Amniotic epithelial cell (primary cell): ENCODE data around the gene TTLL5.

Experiments
- DNase-seq: peaks from one replicate; pipeline ENCODE4 v3.0.0-alpha.2; 2010; ENCODE audit warnings: low read depth

TTLL5 gene

GRCh38 chr14:75832621-75833297 lies 171.7 kb downstream of the TTLL5 start:
- DNase-seq: peak; percentile 75

- DNase-seq: no peak
These were observed 172.4 kb downstream of the TTLL5 start for GRCh38 chr14:75833326-75834020.

GRCh38 chr14:75835156-75835725 lies 174.2 kb downstream of the TTLL5 start:
- DNase-seq: peak; percentile 36

DNA sequence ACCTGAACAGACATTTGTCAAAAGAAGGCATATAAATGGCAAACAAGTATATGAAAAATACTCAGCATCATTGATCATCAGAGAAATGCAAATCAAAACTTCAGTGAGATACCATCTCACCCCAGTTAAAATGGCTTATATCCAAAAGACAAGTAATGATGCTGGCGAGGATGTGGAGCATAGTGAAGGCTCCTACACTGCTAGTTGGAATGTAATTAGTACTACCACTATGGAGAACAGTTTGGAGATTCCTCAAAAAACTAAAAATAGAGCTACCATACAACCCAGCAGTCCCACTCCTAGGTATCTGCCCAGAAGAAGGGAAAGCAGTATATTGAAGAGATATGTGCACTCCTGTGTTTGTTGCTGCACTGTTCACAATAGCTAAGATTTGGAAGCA lies 174.7 kb downstream of the TTLL5 start:
- DNase-seq: no peak

DNA sequence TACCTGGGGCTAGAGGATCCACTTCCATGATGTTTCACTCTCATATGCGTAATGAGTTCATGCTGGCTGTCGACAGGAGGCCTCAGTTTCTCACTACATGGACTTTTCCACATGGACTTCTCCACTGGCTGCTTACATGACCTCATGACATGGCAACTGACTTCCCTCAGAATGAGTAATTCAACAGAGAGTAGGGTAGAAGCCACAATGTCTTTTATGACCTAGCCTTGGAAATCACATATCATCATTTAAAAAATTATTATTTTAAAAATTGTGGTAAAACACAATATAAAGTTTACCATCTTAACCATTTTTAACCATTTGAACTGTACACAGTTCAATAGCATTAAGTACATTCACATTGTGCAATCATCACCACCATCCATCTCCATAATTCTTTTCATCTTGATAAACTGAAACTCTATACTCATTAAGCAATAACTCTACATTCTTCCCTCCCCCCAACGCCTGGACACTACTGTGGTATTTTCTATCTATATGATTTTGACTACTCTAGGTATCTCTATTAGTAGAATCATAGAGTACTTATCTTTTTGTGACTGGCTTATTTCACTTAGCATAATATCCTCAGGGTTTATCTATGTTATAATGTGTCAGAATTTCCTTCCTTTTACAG lies 176.2 kb downstream of the TTLL5 start:
- DNase-seq: peak; percentile 78

DNA sequence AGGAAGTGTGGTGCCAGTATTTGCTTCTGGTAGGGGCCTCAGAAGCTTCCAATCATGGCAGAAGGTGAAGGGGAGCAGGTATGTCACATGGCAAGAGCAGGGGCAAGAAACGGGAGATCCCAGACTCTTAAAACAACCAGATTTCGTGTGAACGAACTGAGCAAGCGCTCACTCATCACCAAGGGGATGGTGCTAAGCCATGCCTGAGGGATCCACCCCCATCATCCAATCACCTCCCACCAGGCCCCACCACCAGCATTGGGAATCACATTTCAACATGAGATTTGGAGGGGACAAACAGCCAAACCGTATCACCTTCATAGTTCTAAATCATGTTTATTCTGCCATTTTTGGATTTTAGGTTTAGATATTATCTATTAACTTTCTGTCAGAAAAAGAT lies 179.9 kb downstream of the TTLL5 start:
- DNase-seq: no peak

DNA sequence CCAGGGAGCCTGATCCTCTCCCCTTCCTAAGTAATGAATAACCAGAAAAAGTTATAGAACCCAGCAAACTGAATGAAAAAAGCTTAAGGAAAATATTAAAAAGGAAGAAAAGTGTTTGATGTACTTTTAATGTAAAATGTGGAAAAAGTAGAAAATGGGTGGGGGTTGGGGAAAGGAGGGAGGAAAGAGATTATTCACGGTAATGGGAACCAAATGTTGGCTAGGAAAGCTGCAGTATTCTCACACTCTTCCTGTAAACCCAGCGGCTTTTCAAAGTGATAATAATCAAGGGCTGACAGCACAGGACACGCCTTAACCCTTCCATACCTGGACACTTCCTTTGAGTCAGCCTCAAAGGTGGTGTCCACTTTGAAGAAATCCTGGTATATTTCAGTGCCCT lies 181.5 kb downstream of the TTLL5 start:
- no peak for DNase-seq

- DNase-seq: no peak
These were observed 183.4 kb downstream of the TTLL5 start for GRCh38 chr14:75844486-75844885.

- DNase-seq: peak; percentile 86
These were observed 184.2 kb downstream of the TTLL5 start for GRCh38 chr14:75845136-75845804.

DNA sequence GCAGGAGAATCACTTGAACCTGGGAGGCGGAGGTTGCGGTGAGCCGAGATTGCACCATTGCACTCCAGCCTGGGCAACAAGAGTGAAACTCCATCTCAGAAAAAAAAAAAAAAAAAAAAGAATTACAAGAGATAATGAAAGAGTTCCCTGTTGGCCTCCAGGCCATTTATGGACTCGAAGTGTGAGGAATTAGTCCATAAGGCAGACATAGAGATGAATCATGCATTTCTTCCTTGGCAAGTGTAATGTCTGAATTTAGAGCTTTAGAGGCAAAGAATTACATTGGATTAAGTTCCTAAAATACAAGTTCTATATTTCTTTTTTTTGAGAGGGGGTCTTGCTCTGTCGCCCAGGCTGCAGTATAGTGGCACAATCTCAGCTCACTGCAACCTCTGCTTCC lies 185.6 kb downstream of the TTLL5 start:
- peak; percentile 79 for DNase-seq

- DNase-seq: no peak
These were observed 186.5 kb downstream of the TTLL5 start for GRCh38 chr14:75847584-75847983.

DNA sequence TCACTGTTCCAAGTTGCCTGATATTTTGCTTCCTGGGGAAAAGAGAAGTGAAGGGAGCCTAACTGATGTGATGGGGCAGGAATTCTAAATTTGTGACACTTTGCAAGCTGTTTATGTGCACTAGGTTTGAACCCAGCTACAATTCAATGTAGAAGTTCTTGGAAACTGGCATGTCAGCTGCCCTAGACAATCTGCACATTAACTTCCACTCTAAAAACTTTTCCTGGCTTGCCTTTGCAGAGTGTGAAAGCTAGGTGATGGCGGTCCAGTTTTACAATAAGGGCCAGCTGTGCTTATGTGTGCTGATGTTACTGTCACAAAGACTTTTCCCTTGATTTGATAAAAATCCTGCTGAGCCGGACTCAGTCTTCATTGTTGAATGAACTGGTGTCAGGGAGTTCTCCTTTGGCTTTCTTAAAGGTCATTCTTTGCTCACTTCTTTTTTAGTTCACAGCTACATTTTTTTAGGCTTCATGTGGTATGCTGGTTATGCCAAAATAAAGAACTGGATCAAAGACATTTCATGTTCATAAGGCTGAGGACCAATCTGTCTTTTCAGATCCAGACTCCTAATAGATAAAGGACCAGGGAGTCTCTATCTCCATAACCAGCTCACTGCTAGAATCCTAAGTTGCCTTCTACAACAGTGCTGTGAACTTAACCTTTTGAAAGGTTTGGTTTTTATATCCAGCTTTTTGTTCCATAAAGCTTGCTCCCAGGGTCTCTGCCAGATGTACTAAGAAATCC lies 187.3 kb downstream of the TTLL5 start:
- DNase-seq: no peak

- DNase-seq: peak; percentile 38
These were observed 188.4 kb downstream of the TTLL5 start for GRCh38 chr14:75849300-75849895.

DNA sequence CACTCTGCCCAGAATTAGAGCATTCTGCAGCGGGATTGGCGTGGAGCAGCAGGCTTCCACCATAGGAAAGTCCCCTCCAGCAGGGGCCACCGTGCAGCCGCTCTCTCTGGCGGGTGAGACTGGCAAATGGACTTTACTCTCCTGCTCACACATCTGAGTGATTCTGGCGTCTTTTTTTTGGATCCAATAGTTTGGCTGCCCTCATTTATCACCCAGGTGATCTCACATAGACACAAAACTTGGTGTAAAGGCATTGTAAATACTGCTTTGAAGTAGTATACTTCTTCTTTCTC lies 190.5 kb downstream of the TTLL5 start:
- DNase-seq: no peak

DNA sequence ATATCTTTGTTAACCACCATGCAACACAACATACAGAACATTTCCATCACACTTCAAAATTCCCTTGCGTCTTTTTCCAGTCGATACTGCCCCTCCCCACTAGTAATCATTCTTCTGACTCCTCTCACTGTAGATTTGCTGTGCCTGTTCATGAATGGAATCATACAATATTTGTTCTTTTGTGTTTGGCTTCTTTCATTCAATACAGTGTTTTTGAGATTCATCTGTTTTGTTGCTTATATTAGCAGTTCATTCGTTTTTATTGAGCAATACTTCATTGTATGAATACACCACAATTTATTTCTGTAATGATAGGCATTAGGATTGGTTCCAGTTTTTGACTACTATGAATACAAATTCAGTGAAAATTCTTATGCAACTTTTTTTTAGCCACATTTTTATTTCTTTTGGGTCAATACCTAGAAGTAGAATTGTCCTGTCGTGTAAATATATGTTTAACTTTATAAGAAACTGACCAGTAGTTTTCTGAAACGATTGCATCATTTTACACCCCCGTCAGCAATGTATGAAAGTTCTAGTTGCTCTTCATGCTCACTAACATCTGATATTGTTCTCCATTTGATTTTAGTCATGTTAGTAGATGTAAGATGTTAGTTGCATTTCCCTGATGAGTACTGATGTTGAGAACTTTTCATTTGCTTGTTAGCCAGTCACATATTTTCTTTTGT lies 193.2 kb downstream of the TTLL5 start:
- no peak for DNase-seq

DNA sequence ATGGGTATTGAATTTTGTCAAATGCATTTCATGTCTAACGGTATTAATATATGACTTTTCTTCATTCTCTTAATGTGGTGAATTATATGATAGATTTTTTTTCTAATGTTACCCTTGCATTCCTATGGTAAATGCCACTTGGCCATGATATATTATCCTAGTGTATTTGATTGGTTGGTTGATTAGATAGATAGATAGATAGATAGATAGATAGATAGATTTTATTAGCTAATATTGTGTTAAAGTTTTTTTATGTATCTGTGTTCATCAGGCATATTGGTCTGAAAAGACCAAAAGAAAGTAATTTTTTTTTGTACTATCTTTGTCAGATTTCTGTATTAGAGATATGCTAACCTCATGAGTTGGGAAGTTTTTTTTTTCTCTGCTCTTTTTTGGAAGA lies 196.2 kb downstream of the TTLL5 start:
- DNase-seq: no peak

DNA sequence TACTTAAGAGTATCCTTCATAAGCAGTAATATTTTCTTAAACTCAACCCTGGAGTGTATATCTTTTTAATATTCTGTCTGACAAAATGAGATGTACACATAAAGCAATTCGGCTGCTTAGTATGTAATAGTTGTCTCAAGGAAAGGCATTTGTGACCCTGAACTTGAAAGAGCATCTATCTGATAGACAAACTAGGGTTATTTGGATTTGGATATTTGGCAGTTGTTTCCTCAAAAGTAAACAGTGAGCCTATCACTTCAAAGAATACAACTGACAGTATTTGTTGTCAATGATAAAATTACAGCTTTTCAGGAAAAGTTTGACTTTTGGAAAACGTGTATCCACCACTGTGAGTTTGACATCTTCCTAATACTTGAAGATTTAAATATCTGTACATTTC lies 197.3 kb downstream of the TTLL5 start:
- no peak for DNase-seq

DNA sequence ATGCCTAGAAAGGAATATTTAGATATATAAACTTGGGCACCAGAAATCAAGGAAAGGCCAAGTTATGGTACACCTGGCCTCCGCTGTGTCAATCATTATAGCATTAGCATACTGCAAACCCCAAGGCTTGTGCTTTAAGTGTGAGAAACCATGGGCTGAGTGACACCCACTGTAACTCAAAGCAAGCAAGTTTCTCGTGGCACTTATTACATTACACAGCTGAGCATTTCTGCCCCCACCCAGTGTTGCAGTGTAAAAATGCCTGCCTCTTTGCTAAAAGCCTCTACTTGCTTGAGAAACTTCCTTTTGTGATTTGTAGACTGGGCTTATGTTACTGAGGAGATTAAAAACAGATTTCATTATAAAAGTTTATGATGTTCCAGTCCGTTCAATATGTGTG lies 198.7 kb downstream of the TTLL5 start:
- DNase-seq: no peak

DNA sequence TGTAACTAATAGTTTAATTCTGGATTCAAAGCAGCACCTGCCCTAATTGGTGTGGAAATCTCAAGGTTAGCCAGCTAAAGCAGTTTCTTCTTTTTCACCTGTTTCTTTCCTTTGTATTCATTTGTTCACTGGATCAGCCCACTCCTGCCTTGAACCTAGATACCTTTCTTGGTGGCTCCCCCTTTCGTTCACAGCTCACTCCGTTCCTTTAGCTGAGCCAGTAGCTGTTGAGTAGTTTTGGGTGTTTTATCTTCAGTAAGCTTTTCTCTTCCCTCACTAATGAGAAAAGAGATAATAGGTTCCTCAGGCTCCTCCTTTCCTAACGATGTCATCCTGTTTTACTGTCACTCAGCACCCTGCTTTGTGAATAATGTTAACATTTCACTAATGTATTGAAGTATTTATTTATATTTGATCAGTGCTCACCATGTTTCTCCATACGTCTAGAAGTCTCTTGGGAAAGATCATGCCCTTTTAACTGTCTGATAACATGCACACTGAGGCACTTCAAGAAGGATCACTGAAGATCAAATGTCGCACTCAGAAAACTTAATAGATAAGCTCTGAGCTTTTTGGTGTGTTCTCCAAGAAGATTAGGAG lies 199.6 kb downstream of the TTLL5 start:
- DNase-seq: no peak

DNA sequence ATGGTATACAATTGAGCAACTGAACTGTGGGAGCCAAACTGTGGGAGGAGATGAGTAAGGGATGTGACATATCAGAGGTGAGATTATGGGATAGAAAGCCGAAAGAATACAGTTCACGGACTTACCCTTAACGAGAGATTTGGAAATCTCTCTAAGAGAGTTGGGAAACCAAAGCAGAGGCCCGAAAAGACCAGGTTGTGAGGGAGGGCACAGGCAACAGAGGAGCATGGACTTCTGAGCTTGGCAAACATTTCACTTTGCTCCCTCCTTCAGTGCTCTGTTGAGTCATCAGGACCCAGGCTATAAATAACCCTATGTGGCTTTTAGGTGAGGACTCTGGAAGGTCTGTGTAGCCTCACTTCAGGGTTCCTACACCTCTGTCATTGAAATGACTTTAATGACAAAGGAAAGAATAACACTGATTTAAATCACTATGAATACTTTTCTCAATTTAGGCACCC lies 200.1 kb downstream of the TTLL5 start:
- peak; percentile 97 for DNase-seq
